Adrenal gland (tissue), 12 donors: ENCODE data around the gene PFDN6. TPM values are rescaled to one million over a fixed set of nuclear protein-coding genes. Genes with fewer than 3 reads are reported as not detected.

ENCODE experiments used
- DNase-seq, 7 donors: peaks; one replicate each; pipeline ENCODE4 v3.0.0-alpha.2; 2019 to 2020
- H3K27ac ChIP-seq, 5 donors: fragments of 200-600 bp; sonication (generic) in 4 of 5; 1 replicate in 3 of 5; 2 replicates in 2 of 5; pipeline versions ENCODE4 v1.5.1 to v1.8.0; 2016 to 2020; ENCODE audit warnings: mild to moderate bottlenecking in 1 of 5
- H3K27me3 ChIP-seq: fragments of 200-600 bp; 2 replicates; pipeline ENCODE4 v1.8.0; 2021
- H3K36me3 ChIP-seq, 2 donors: fragments of 200-600 bp; replicated peaks in 1 of 2; 1 replicate in 1 of 2; 2 replicates in 1 of 2; pipeline versions ENCODE4 v1.5.1 to v1.8.0; 2018 to 2022
- H3K4me1 ChIP-seq, 2 donors: fragments of 200-600 bp; replicated peaks in 1 of 2; 1 replicate in 1 of 2; 2 replicates in 1 of 2; pipeline versions ENCODE4 v1.5.1 to v1.8.0; 2018 to 2021
- H3K4me3 ChIP-seq, 4 donors: fragments of 200-600 bp; sonication (generic) in 3 of 4; one replicate each; pipeline ENCODE4 v1.5.1; 2016 to 2018
- H3K9me3 ChIP-seq, 3 donors: fragments of 200-600 bp; sonication (generic) in 1 of 3; replicated peaks in 1 of 3; 1 replicate in 2 of 3; 2 replicates in 1 of 3; pipeline versions ENCODE4 v1.5.1 to v1.8.0; 2016 to 2021
- POLR2A ChIP-seq, 2 donors: fragments of 450-650 bp; IDR thresholded peaks; one replicate each; pipeline ENCODE4 v1.6.1; 2017; ENCODE audit warnings: antibody characterized with exemption in 2 of 2, mild to moderate bottlenecking in 2 of 2, moderate library complexity in 1 of 2
- WGBS, 4 donors: extraction: QIAGEN DNeasy Blood & Tissue Kit in 2 of 4; methylation state at CpG; one replicate each; pipeline versions ENCODE4 v1.1.5 to v1.1.7; 2013 to 2017; 5-methylcytosine and 5-hydroxymethylcytosine counted together
- intact Hi-C, 2 donors: fragments of 100-400 bp; cut with DNase I; formaldehyde crosslinking; loops; one replicate each; pipeline versions ENCODE4 v1.14.1 to v1.15.0; 2022 to 2023
- polyA plus RNA-seq, 3 donors: library from polyadenylated mRNA; stranded (reverse); fragments of 200-250 nt in 2 of 3; fragments of 350-450 nt in 1 of 3; fragmentation: Illumina TruSeq in 1 of 3; extraction: RNeasy Lipid Tissue Mini Kit (QIAGEN cat#74804) in 1 of 3; gene quantifications; one replicate each; pipeline ENCODE4 v1.2.3, GENCODE V29; 2013 to 2014
- total RNA-seq, 9 donors: library from RNA; depleted of rRNA in 4 of 9; stranded (reverse); fragments of >200 nt in 4 of 9; fragments of 120-200 nt in 1 of 9; fragmentation: NEBNext Ultra II Directional in 1 of 9; extraction: Animal tissue kit (Norgen Biotek cat#: 25700) in 1 of 9; gene quantifications; one replicate each; pipeline versions ENCODE4 v1.1.0 to v1.2.4, GENCODE V29; 2013 to 2023
- TF ChIP-seq, protein P1 (sequence below), 6 experiments: fragments of 450-650 bp in 4 of 6; fragments of 200-600 bp in 2 of 6; sonication (generic) in 1 of 6; IDR thresholded peaks; 1 replicate in 5 of 6; 2 replicates in 1 of 6; pipeline versions ENCODE4 v1.5.1 to v1.8.0; 2016 to 2021; ENCODE audit warnings: antibody characterized with exemption in 6 of 6, mild to moderate bottlenecking in 2 of 6, moderate library complexity in 1 of 6
- donor health status: healthy with polysubstance abuse.
- donor health status: Bipolar disorder and iron deficiency.
- donor health status: DM: yes; HTN: yes; CAD: no.
- donor health status: DM: no; HTN: no; CAD: no.
- donor health status: DM: no; HTN: no; CAD: no.
- donor health status: DM: yes; HTN: yes; CAD: no.

The PFDN6 gene
- total and polyA plus RNA-seq, 12 donors = 6.8 to 830 (median 67.6) TPM

DNA sequence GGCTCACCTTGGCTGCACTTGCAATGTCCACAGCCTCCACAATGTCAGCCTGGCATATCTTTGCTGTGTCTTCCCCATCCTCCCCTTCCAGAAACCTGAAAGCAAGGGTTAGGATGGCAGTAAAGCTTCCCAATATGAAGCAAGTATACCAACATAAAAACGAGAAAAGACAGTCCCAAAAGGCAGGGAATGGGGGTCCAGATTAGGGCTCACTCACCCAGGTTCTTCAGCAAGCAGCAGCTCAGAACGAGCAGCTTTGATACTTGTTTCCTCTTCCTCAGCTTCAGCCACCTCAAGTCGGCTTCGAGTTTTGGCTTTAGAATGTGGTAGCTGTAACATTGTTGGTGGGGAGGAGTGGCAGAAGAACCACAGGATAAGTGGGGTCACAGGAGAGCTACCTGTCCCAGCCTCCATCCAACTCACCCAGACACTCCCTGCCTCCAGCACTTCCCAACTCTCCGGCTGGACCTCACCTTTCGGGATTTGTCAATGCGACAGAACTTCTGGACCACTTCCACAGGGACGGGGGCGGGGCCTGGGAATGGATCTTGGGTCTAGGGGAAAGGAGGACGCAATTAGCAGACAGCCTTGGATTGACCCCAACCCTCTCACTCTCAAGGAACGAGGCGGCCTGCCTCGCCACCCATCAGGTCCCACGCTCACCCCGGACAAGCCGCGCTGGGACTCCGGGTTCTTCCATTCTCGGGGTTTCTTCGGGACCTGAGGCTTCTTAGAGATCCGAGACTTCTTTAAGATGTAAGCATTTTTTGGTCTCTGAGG is 1.1 kb upstream of the PFDN6 start:
- Histone ChIP-seq H3K27ac (peak overlapping the region in 3 of 5 donors; percentile 12 to 80 (median 55)), H3K9me3 (no peaks in the 10 kb centered on the region)

DNA sequence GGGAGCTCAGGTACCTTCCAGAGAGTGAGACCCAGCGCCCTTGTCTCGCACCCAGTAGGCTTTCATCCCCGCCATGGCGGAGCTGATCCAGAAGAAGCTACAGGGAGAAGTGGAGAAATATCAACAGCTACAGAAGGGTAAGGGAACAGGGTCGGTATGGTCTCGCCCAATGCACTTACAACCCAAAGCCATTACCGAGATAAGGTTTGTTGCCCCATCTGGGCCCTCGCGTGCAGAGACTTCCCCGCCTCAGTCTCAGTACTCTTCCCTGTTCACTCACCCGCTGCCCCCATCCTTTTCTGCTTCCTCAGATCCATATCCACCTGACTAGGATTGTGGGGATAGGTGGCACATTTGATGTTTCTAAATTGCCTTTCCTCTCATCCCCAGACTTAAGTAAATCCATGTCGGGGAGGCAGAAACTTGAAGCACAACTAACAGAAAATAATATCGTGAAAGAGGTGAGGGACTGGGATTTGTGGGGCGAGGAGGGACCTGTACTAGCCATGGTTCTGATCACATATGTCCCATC is 449 bp downstream of the PFDN6 start:
- H3K27ac ChIP-seq = peak overlapping the region in 4 of 5 donors; percentile 32 to 80 (median 56)
- peak in 1 of 7 donors; percentile 14 for DNase-seq
- no peak for TF ChIP-seq POLR2A (IDR thresholded peaks at IDR 0.05)
- TF ChIP-seq, protein P1, sequence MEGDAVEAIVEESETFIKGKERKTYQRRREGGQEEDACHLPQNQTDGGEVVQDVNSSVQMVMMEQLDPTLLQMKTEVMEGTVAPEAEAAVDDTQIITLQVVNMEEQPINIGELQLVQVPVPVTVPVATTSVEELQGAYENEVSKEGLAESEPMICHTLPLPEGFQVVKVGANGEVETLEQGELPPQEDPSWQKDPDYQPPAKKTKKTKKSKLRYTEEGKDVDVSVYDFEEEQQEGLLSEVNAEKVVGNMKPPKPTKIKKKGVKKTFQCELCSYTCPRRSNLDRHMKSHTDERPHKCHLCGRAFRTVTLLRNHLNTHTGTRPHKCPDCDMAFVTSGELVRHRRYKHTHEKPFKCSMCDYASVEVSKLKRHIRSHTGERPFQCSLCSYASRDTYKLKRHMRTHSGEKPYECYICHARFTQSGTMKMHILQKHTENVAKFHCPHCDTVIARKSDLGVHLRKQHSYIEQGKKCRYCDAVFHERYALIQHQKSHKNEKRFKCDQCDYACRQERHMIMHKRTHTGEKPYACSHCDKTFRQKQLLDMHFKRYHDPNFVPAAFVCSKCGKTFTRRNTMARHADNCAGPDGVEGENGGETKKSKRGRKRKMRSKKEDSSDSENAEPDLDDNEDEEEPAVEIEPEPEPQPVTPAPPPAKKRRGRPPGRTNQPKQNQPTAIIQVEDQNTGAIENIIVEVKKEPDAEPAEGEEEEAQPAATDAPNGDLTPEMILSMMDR (IDR thresholded peaks at IDR 0.05) = no peak
- intact Hi-C loops = no loop called here
- no peaks in the 10 kb centered on the region for H3K9me3 ChIP-seq
- no peaks in the 10 kb centered on the region for H3K27me3 ChIP-seq
- H3K4me1 ChIP-seq = peaks cover 5 to 21% of the 10 kb centered on the region in 2 donors
- H3K36me3 ChIP-seq = peaks cover 0 to 61% of the 10 kb centered on the region in 2 donors
- 2 to 4% (median 3%) methylated on average over 13 to 14 of the region's 14 CpGs for WGBS, 4 donors
- peak overlapping the region; percentile 2 to 81 (median 66) for H3K4me3 ChIP-seq

More for the DNA sequence above, 1.1 kb upstream of the PFDN6 start:
- H3K4me1 ChIP-seq = peaks cover 5 to 21% of the 10 kb centered on the region in 2 donors
- DNase-seq = peak in 1 of 7 donors; percentile 19
- WGBS, 4 donors = 10 to 16% (median 13%) methylated on average over 17 to 21 of the region's 21 CpGs
- intact Hi-C loops = no loop called here
- H3K4me3 ChIP-seq = peak overlapping the region; percentile 2 to 81 (median 66)
- peaks cover 0 to 65% of the 10 kb centered on the region in 2 donors for H3K36me3 ChIP-seq
- TF ChIP-seq, protein P1 (IDR thresholded peaks at IDR 0.05) = no peak
- TF ChIP-seq POLR2A (IDR thresholded peaks at IDR 0.05) = no peak
- H3K27me3 ChIP-seq = no peaks in the 10 kb centered on the region

DNA sequence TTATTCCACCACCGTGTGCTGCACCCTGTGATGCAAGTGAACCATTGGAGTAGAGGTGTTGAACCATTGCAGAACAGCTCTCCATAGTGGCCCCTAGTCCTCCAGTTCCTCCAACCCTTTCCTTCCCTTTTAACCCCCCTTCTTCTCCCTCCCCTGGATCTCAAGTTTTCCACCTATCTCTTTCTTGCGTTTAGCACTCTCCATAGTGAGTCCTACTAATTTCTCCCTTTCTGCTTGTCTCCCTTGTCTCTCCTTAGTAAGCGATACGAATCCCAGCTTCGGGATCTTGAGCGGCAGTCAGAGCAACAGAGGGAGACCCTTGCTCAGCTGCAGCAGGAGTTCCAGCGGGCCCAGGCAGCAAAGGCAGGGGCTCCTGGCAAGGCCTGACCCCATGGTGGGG is 1.1 kb downstream of the PFDN6 start:
- H3K27ac ChIP-seq = no peak overlapping the region
- TF ChIP-seq POLR2A (IDR thresholded peaks at IDR 0.05) = no peak
- TF ChIP-seq, protein P1 (IDR thresholded peaks at IDR 0.05) = no peak
- WGBS, 4 donors = 65 to 73% (median 71%) methylated on average over 7 of the region's 7 CpGs

DNA sequence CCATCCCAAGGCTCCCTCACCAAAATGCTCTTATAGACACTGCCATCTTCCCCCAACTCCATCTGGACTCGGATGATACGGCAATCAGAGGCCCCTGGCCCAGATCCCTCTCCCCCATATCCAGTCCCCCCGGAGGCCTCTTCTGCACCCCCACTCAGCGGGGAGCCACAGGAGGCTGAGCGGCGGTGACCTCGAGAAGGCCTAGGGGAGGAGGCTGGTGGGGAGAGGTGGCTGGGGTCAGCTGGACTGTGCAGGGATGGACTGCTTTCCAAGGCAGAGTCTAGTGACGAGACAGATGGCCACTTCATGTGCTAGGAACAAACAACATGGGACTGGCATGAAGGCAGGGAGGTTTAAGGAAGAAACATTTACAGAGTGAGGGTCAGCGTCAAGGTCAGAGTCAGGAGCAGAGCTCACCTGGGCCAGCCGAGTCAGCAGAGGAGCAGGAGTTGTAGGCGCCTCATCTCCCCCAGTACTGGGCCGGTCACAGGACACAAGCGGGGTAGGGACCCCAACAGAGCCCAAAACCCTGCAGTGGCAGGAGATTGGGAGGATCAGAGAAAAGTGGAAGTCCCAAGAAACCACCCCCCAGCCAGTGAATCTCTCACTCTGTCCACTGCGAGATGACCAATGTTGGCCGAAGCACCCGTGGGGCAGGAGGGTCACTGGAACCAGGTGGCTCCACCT is 3.7 kb downstream of the PFDN6 start:
- Histone ChIP-seq H3K4me3 (no peak overlapping the region), H3K27me3 (no peaks in the 10 kb centered on the region), H3K9me3 (no peaks in the 10 kb centered on the region), H3K36me3 (peaks cover 0 to 53% of the 10 kb centered on the region in 2 donors), H3K27ac (no peak overlapping the region), H3K4me1 (peaks cover 13 to 25% of the 10 kb centered on the region in 2 donors)
- TF ChIP-seq POLR2A (IDR thresholded peaks at IDR 0.05) = no peak
- TF ChIP-seq, protein P1 (IDR thresholded peaks at IDR 0.05) = no peak
- no peak for DNase-seq
- intact Hi-C loops = no loop called here
- WGBS, 4 donors = 73 to 85% (median 82%) methylated on average over 13 to 16 of the region's 16 CpGs

More for the DNA sequence above, 1.1 kb downstream of the PFDN6 start:
- Histone ChIP-seq H3K27me3 (no peaks in the 10 kb centered on the region), H3K36me3 (peaks cover 0 to 61% of the 10 kb centered on the region in 2 donors), H3K4me3 (no peak overlapping the region), H3K9me3 (no peaks in the 10 kb centered on the region), H3K4me1 (peaks cover 5 to 21% of the 10 kb centered on the region in 2 donors)
- intact Hi-C loops = no loop called here
- no peak for DNase-seq
